ENCODE data around the gene SCYGR7.
"Not testable (repeated sequence)": the region's sequence is repeated elsewhere in the genome, so short reads cannot be mapped to it uniquely, and the experiment has no call there.

Gene SCYGR7, protein sequence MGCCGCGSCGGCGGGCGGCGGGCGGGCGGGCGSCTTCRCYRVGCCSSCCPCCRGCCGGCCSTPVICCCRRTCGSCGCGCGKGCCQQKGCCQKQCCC

DNA sequence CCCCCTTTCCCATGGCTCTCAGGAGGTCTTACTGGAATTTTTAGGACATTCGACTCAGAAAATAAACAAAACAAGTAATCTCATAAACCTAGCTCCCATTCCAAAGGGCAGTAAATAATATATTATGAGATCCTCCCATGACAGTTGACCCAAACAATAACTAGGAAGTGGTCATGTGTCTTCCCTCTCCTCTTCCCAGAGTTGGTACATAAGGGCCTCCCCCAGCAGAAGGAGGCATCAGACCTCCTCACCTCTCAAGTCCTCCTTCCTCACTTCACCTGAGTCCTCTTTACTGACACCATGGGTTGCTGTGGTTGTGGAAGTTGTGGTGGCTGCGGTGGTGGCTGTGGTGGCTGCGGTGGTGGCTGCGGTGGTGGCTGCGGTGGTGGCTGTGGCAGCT, at the start of gene SCYGR7:
TSS of gene SCYGR7 (plus strand) at position 301 of the 400 bp plus-strand sequence. CDS start at position 301, 0 bp downstream.
- no peak for DNase-seq

DNA sequence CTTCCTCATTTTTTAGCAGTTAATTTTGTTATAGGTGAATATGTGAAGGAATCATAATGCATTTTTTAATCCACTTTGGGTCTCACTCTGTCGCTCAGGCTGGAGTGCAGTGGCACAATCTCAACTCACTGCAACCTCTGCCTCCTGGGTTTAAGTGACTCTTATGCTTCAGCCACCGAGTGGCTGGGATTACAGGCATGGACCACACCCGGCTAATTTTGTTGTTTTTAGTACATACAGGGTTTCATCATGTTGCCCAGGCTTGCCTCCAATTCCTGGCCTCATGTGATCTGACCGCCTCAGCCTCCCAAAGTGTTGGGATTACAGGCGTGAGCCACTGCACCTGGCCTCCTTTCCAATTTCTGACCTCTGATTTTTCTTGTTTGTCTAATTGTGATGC, 43.9 kb upstream of the SCYGR7 start:
- no peak for DNase-seq

DNA sequence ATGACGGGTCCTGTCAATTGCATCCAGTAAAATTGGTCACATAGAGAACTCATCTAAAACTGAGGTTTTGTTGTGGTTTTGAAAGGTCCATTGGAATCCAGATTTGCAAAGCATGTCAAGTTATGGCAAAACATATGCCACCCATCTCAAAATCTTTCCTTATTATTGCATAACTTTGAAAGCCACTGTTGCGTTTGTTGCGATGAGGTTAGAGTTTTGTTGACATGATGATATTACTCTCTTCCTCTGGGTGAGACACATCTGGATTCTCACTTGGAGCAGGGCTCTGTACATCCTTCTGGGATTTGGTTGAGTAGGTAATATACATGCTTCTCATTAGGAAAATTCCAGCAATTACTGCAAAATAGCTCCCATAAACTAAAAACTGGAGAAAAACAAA, 40.9 kb upstream of the SCYGR7 start:
- DNase-seq, result no peak

DNA sequence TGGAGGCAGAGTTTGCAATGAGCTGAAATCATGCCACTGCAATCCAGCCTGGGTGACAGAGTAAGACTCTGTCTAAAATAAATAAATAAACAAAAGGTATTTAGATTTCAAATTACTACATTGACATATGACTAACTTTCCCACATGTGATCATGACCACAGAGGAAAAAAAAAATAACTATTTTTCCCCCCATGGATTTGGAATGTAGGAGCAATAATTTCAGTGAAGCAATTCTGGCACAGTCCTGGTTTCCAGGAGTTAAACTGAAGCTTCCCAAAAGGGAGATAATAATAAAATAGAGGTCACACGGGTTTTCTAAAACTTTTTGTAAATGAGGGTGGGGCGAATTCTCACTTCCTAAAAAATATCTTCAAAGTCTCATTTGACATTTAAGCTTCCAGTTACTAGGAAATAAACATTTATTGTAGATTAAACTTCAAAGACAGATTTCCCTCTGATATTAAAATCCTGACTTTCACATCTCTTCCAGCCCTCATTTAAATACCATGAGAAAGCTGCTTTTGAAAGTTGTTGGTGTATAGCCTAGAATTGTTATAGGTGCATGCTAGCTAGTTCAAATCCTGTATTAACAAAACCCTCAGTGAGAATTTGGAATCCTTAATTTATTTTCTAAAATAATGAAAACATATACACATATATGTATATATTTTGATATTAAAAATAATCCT, 31.0 kb upstream of the SCYGR7 start:
- DNase-seq, result no peak

DNA sequence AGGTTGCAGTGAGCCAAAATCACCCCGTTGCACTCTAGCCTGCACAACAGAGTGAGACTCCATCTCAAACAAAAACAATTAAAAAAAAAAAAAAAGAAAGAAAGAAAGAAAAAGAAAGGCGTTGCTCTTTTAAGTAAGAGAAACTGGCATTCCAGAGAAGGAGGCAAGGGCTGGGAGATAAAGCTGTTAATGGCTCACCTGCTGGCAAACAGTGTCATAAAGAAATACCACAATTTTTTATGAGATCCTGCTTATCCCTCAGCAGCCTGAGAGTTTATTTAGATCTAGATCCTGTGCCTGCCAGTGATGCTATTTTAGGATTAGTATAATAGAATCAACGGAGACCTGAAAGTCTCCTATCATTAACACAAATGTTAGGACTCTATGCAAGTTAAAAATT, 26.6 kb upstream of the SCYGR7 start:
- DNase-seq, result no peak

DNA sequence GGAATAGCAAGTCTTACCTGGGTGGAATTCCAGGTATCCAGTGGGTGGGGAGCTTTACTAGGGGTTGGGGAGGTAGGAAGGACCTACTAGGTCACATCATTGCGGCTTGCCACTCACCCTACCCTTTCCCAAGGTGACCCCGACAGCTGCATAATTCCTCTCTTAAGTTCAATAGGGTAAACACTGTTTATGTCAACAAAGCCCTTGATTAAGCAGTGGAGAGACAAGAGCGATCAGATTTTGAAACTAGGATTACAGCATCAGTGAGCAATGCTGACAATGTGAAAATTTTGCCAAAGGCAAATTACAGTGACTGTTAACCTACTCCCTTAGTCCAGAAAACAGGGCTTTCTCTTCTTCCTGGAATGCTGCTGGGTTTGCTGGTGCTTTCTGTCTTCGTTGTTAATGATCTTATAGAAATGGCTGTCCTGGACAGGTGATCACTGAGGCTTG, 24.8 kb upstream of the SCYGR7 start:
- DNase-seq, result peak; percentile 85

DNA sequence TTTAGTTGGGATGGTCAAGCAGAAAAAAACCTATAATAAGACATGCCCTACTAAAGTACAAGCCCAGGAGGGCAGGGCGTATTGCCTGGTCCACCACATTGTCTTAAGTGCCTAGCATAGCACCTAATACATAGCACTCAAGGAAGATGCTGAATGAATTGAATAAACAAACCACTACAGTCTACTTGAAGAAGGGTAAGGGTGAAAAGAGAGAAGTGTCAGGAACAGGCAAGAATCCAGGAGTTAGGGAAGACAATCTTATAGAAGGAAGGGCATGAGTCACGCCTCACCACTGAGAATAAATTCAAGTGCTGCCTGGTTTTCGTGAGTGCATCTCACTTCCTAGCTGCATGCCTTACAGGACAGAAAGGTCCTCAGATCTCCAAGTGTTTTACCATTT, 24.2 kb upstream of the SCYGR7 start:
- DNase-seq, result peak; percentile 61

DNA sequence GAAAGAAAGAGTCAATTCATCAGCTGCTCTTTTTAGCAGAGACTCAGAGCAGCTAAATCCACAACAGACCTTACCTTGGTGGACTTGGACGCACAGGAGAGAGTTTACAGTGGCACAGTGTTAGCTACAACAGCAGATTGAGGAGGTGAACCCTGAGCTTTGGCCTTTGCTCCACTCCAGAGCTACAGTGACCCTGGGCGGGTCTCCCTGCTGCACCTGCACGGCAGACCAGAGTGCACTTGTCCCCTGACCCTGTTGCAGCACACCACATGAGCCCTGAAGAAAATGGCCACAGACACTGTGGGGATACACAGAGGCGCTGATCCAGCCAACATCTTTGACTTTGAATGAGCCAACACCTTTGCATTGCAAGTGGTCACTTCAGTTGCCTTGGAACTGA, 21.3 kb upstream of the SCYGR7 start:
- DNase-seq, result no peak

DNA sequence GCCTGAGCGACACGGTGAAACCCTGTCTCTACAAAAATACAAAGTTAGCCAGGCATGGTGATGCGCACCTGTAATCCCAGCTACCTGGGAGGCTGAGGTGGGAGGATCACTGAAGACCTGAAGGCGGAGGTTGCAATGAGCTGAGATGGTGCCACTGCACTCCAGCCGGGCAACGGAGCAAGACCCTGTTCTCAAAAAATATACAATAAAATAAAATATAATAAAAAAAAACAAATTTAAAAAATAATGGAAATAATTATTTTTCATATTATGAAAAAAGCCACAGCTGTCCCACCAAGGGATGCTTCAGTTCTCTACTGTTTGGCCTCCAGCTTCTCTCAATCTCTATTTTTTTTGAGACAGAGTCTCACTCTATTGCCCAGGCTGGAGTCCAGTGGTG, 20.7 kb upstream of the SCYGR7 start:
- DNase-seq, result no peak

DNA sequence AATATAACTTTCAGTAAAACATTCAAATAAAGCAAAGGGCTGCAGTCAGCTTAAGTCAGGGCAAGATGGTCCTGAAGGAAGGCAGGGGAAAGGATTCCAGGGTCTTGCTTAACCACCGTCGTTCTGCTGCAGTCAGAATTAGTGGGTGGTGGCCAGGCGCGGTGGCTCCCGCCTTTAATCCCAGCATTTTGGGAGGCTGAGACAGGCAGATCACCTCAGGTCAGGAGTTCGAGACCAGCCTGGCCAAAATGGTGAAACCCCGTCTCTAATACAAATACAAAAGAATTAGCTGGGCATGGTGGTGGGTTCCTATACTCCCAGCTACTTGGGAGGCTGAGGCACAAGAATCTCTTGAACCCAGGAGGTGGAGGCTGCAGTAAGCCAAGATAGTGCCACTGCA, 17.1 kb upstream of the SCYGR7 start:
- no peak for DNase-seq

DNA sequence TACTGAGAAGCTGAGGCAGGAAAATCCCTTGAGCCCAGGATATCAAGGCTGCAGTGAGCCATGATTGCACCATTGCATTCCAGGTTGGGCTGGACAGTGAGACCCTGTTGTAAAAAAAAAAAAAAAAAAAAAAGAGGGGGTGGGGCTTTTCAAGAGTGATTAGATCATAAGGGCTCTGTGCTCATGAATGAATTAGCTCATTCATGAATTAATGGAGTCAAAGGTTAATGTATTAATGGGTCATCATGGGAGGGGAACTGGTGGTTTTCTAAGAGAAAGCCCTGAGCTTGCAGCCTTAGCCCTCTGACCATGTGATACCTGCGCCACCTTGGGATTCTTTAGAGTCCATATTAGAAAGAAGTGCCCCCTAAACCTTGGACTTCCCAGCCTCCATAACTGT, 14.8 kb upstream of the SCYGR7 start:
- DNase-seq, result no peak

DNA sequence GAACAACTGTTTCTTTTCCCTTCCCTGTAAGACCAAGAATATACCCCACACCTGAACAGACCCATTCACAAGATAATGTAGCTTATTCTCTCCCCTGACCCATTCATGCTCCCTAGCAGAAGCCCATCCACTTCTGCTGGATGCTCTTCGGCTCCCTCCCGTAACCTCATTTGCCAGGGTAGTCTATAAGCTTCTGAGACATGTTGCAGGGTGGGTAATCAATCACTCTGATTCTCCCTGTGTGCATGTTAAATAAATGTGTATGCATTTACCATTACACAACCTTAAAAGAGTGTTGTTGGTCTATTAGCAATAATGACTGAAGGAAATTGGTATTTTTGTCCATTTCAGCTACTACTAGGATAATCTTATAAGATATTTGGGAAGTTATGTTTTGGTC, 11.6 kb upstream of the SCYGR7 start:
- DNase-seq, result no peak

DNA sequence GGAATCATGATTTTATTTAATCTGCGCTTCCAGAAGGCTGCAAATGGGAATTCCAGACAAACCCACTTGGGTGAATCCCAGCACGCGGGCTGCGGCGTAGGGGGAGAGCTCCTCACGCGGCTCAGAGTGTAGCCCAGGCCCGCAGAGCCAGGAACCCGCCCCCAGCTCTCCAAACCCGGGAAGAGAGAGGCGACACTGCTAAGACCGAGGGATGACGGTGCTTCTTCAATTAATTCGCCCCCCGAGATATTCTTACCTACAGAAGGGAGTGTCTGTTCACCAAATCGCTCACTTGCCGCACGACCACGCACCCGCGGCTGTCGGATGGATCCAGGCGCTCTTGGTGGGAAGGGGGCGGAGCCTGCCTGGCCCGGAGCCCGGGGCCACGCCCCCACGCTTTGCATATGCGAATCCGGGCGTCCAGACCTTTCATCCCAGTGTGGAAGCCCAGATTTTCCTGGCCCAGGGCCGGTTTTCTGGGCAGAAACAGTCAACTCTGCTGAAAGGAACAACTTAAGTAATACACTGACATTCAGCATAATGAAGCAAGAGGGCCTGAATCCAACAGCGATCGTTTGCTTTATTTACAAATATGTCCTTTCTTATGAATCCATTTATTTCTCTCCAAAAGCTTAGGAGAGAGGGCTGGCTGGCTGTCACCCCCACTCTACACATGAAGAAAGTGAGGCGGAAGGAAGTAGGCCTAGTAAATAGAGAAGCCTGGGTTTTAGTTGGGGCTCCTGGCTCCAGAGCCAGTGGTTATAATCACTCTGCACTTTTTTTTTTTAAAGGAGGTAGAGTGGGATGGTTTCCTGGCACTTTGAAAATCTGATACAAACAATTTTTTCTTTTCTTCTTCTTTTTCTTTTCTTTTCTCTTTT, 10.2 kb upstream of the SCYGR7 start, which contains the start of gene SLC19A3:
TSS of gene SLC19A3 (minus strand) at position 342 of the 881 bp plus-strand sequence. CDS start 15,710 bp downstream, outside the sequence.
- peak; percentile 92 for DNase-seq

DNA sequence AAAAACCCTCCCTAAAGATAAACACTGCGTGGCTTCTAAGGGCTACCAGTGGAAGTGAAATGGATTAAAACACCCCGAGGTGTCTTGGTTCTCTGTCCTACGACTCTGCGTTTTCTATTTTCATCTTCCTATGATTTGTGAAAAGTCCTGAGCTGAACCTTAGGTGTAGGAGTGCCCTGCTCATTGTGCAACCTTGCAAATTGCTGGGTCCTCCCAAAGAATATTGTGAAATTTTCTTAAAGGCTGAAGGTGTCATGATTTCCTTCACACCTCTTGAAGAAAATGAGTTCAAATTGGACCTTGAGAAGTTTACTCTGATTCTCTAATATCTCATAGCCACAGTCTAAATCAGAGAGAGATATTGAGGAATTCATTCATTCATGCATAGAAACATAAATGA, 8.5 kb upstream of the SCYGR7 start:
- no peak for DNase-seq

DNA sequence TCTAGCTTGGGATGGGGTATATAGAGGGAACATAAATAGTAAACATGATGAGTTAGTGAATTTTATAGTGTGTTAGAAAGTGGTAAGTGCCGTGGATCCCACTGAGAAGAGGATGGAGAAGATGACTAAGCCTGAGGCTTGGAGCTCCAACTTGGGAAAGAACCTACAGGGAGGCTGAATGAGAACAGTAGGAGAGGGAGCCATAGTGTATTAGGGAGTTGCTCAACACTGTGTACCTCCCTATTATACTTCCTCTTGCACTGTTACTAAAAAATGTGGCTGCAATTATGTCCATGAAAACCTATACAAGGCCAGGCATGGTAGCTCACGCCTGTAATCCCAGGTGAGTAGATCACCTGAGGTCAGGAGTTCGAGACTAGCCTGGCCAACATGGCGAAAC, 7.5 kb upstream of the SCYGR7 start:
- DNase-seq, result no peak

DNA sequence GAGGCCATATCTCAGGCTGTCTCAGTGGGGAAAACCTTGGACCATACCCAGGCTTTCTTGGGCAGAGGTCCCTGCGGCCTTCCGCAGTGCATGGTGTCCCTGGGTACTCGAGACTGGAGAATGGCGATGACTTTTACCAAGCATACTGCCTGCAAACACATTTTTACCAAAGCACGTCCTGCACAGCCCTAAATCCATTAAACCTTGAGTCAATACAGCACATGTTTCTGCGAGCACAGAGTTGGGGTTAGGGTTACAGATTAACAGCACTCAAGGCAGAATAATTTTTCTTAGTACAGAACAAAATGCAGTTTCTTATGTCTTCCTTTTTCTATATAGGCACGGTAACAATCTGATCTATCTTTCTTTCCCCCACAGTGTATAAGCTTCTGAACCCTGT, 5.3 kb upstream of the SCYGR7 start:
- DNase-seq, result not testable (repeated sequence)

DNA sequence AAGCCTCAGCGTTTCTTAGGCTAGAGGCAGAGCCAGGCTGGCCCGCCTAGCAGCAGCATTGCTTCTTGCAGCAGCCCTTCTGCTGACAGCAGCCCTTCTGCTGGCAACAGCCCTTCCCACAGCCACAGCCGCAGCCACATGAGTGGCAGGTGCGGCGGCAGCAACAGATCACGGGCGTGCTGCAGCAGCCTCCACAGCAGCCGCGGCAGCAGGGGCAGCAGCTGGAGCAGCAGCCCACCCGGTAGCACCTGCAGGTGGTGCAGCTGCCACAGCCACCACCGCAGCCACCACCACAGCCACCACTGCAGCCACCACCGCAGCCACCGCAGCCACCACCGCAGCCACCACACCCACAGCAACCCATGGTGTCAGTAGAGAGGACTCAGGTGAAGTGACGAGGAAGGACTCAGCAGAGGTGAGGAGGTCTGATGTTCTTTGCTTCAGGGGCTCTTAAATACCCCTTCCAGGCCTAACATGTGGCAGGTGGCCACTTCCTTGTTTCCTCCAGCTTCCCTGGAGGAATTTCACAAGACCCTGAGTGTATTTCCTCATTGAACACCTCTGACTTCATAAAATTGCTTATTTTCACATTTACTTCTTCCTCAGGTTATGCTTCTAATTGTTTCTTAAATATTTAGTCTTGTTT, 3.6 kb upstream of the SCYGR7 start, which contains the start of gene SCYGR6:
TSS of gene SCYGR6 (minus strand) at position 364 of the 646 bp plus-strand sequence. CDS start at position 364, 0 bp downstream.
- DNase-seq, result no peak

DNA sequence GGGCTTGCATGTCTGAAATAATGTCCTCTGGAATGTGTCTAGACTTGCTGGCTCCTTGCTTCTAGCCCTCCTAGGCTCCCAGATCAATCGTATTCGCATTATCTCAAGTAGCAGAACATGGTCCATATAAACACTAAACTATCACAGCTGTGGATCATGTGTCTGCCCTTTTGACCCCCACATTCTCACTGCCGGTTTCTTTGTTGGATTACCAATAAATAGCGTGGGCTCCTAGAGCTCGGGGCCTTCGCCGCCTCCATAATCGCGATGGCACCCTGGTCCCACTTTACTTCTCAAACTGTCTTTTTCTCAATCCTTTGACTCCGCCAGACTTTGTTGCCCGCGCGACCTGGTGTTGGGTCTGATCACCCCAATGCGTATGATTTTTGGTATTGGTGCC, 11.2 kb downstream of the SCYGR7 start:
- no peak for DNase-seq

DNA sequence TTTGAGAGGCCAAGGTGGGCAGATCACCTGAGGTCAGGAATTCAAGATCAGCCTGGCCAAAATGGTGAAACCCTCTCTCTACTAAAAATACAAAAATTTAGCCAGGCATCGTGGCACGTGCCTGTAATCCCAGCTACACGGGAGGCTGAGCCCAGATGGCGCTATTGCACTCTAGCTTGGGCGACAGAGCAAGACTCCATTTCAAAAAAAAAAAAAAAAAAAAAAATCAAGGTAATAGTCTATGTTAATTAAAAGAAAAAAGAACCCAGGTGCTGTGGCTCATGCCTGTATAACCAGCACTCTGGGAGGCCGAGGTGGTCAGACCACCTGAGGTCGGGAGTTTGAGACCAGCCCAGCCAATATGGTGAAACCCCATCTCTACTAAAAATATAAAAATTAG, 12.6 kb downstream of the SCYGR7 start:
- not testable (repeated sequence) for DNase-seq

DNA sequence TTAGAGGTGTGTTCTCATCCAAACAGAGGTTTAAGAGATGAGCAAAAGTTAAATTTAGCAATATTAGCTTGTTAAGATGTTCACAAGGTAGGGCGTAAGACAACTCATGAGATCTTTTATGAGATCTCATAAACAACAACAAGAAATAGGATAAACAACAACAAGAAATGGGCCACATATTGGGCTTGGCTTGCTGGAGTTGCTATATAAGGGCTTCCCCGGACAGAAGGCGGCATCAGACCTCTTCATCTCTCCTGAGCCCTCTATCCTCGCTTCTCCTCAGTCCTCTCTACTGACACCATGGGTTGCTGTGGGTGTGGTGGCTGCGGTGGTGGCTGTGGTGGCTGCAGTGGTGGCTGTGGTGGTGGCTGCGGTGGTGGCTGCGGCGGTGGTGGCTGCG, 17.5 kb downstream of the SCYGR7 start, which contains the start of gene SCYGR8:
TSS of gene SCYGR8 (plus strand) at position 301 of the 400 bp plus-strand sequence. CDS start at position 301, 0 bp downstream.
- no peak for DNase-seq

DNA sequence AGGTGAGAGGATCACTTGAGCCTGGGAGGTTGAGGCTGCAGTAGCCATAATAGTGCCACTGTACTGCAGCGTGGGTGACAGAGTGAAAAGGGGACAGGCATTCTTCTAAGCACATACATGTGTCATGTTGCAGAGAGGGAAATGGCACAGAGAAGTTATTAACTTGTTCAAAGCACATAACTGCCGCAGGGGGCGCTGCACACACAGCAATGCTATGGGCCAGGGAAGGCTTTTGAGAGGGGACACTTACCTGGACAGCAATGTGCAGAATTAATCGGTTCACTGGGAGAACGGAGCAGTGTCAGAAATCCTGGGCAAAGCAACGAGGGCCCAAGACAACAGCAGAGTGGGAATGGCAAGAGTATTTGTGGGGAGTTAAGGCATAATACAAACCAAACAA, 19.9 kb downstream of the SCYGR7 start:
- peak; percentile 73 for DNase-seq

DNA sequence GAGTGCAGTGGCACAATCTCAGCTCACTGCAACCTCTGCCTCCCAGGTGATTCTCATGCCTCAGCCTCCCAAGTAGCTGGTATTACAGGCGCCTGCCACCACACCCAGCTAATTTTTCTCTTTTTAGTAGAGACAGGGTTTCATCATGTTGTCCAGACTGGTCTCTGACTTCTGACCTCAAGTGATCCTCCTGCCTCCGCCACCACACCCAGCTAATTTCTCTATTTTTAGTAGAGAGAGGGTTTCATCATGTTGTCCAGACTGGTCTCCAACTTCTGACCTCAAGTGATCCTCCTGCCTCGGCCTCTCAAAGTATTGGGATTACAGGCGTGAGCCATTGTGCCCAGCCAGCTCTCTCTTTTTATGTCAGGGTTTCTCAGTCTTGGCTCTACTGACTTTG, 28.1 kb downstream of the SCYGR7 start:
- DNase-seq, result not testable (repeated sequence)
